Fibroblast of lung (primary cell): Measurements from ENCODE around the gene SCUBE3. TPM values are rescaled to one million over a fixed set of nuclear protein-coding genes. Genes with fewer than 3 reads are reported as not detected.

Experiments
- DNase-seq, 2 donors: peaks; one replicate each; pipeline versions ENCODE4 v3.0.0 to v3.0.0-alpha.2; 2010; ENCODE audit warnings: low read depth in 2 of 2
- H2AFZ ChIP-seq: 2 replicates; pipeline ENCODE4 v1.5.1; 2012; ENCODE audit warnings: low read length, control low read depth, inconsistent platforms
- H3K27ac ChIP-seq: 2 replicates; pipeline ENCODE4 v1.5.1; 2011; ENCODE audit warnings: low read length, control low read depth; ENCODE audit not compliant: insufficient read depth
- H3K27me3 ChIP-seq: 2 replicates; pipeline ENCODE4 v1.5.1; 2011; ENCODE audit warnings: mild to moderate bottlenecking, low read length; ENCODE audit not compliant: control insufficient read depth, insufficient read depth
- H3K36me3 ChIP-seq: 2 replicates; pipeline ENCODE4 v1.5.1; 2011; ENCODE audit warnings: low read length; ENCODE audit not compliant: control insufficient read depth, insufficient read depth
- H3K4me1 ChIP-seq: 2 replicates; pipeline ENCODE4 v1.5.1; 2011; ENCODE audit warnings: low read length; ENCODE audit not compliant: control insufficient read depth, insufficient read depth; ENCODE audit errors: extremely low read depth
- H3K4me2 ChIP-seq: 2 replicates; pipeline ENCODE4 v1.5.1; 2011; ENCODE audit warnings: low read length, control low read depth; ENCODE audit not compliant: insufficient read depth; ENCODE audit errors: extremely low read depth
- H3K4me3 ChIP-seq, 4 experiments: fragments of 200-600 bp in 1 of 4; sonication (generic) in 1 of 4; replicated peaks in 1 of 4; 2 replicates each; pipeline ENCODE4 v1.5.1; 2011 to 2016; ENCODE audit warnings: low read length in 4 of 4, low read depth in 3 of 4, mild to moderate bottlenecking in 3 of 4, control low read depth in 2 of 4, inconsistent platforms in 1 of 4, mixed read lengths in 1 of 4; ENCODE audit not compliant: insufficient read depth in 1 of 4; ENCODE audit errors: control extremely low read depth in 1 of 4
- H3K79me2 ChIP-seq: 2 replicates; pipeline ENCODE4 v1.5.1; 2012; ENCODE audit warnings: mild to moderate bottlenecking, low read length, inconsistent platforms; ENCODE audit not compliant: control insufficient read depth, insufficient read depth
- H3K9ac ChIP-seq: 2 replicates; pipeline ENCODE4 v1.5.1; 2011; ENCODE audit warnings: mild to moderate bottlenecking, low read length, control low read depth; ENCODE audit not compliant: insufficient read depth
- H3K9me3 ChIP-seq: 2 replicates; pipeline ENCODE4 v1.5.1; 2012; ENCODE audit warnings: low read depth, low read length; ENCODE audit not compliant: control insufficient read depth, insufficient read depth
- H4K20me1 ChIP-seq: 2 replicates; pipeline ENCODE4 v1.5.1; 2011; ENCODE audit warnings: low read length; ENCODE audit not compliant: control insufficient read depth, insufficient read depth; ENCODE audit errors: extremely low read depth
- CTCF ChIP-seq, 2 donors: IDR thresholded peaks in 1 of 2; conservative IDR thresholded peaks in 1 of 2; 1 replicate in 1 of 2; 2 replicates in 1 of 2; pipeline ENCODE4 v1.5.1; 2011 to 2012; ENCODE audit warnings: low read length in 2 of 2, control low read depth in 1 of 2, inconsistent platforms in 1 of 2, low read depth in 1 of 2, mild to moderate bottlenecking in 1 of 2
- EZH2 ChIP-seq: IDR thresholded peaks from 2 replicates; pipeline ENCODE4 v1.5.1; 2012; ENCODE audit warnings: low read length, control low read depth, mild to moderate bottlenecking; ENCODE audit errors: missing control alignments
- polyA plus RNA-seq, 2 donors: library from polyadenylated mRNA; depleted of rRNA in 1 of 2; stranded (reverse) in 1 of 2; unstranded in 1 of 2; fragments of >200 nt; gene quantifications; 2 replicates each; pipeline ENCODE4 v1.2.1, GENCODE V29; 2011 to 2012; ENCODE audit warnings: missing spikeins in 1 of 2
- total RNA-seq: library from RNA; depleted of rRNA; stranded (reverse); fragments of >200 nt; gene quantifications from 2 replicates; pipeline ENCODE4 v1.2.1, GENCODE V29; 2014

Gene SCUBE3
- total and polyA plus RNA-seq, 2 donors (not counting 1 experiment from before 2014, with no cell fraction given) = under 0.01 to 1.2 TPM

- Histone ChIP-seq H3K27me3 (no peaks in the 10 kb centered on the region), H3K79me2 (peaks cover 9% of the 10 kb centered on the region), H3K27ac (peak overlapping the region; percentile 99), H2AFZ (peak overlapping the region; percentile 45), H4K20me1 (no peaks in the 10 kb centered on the region), H3K4me2 (peak overlapping the region; percentile 86), H3K4me1 (no peaks in the 10 kb centered on the region), H3K36me3 (no peaks in the 10 kb centered on the region), H3K9ac (peak overlapping the region; percentile 96), H3K9me3 (no peaks in the 10 kb centered on the region), H3K4me3 (peak overlapping the region; percentile 73 to 89 (median 81))
- DNase-seq = peak; percentile 25 to 51
- no peak for TF ChIP-seq CTCF (conservative IDR thresholded peaks at IDR 0.05 in 1 of 2, IDR thresholded peaks at IDR 0.05 in 1 of 2; ENCODE audit: low read depth in 1 of 2, low read length in 2 of 2)
- TF ChIP-seq EZH2 = no peak
Observed at GRCh38 chr6:35259948-35260590, 46.3 kb downstream of the SCUBE3 start.

- DNase-seq = no peak
- Histone ChIP-seq H3K4me1 (no peaks in the 10 kb centered on the region), H2AFZ (no peak overlapping the region), H3K79me2 (peaks cover 9% of the 10 kb centered on the region), H3K27ac (peak overlapping the region; percentile 99), H3K9me3 (no peaks in the 10 kb centered on the region), H3K36me3 (no peaks in the 10 kb centered on the region), H4K20me1 (no peaks in the 10 kb centered on the region), H3K27me3 (no peaks in the 10 kb centered on the region), H3K4me2 (peak overlapping the region; percentile 86), H3K4me3 (peak overlapping the region; percentile 73 to 89 (median 81)), H3K9ac (no peak overlapping the region)
- TF ChIP-seq CTCF (conservative IDR thresholded peaks at IDR 0.05 in 1 of 2, IDR thresholded peaks at IDR 0.05 in 1 of 2; ENCODE audit: low read depth in 1 of 2, low read length in 2 of 2) (no peak), EZH2 (no peak)
Observed at GRCh38 chr6:35260591-35261570, 47.1 kb downstream of the SCUBE3 start.

- no peak overlapping the region for H2AFZ ChIP-seq
- no peaks in the 10 kb centered on the region for H3K4me1 ChIP-seq
- no peak overlapping the region for H3K4me2 ChIP-seq
Observed at GRCh38 chr6:35262596-35262995, 48.8 kb downstream of the SCUBE3 start.

More at GRCh38 chr6:35262596-35262995, 48.8 kb downstream of the SCUBE3 start:
- peak in 1 of 2 donors; percentile 52 for DNase-seq
- no peaks in the 10 kb centered on the region for H3K36me3 ChIP-seq
- H3K9me3 ChIP-seq = no peaks in the 10 kb centered on the region
- H4K20me1 ChIP-seq = no peaks in the 10 kb centered on the region
- no peak overlapping the region for H3K9ac ChIP-seq
- H3K4me3 ChIP-seq = no peak overlapping the region
- H3K27ac ChIP-seq = no peak overlapping the region
- no peaks in the 10 kb centered on the region for H3K27me3 ChIP-seq
- TF ChIP-seq CTCF (conservative IDR thresholded peaks at IDR 0.05 in 1 of 2, IDR thresholded peaks at IDR 0.05 in 1 of 2; ENCODE audit: low read depth in 1 of 2, low read length in 2 of 2) (no peak), EZH2 (no peak)
- H3K79me2 ChIP-seq = peaks cover 9% of the 10 kb centered on the region
